Measurements from ENCODE around the gene MAST3. TPM values are rescaled to one million over a fixed set of nuclear protein-coding genes. Genes with fewer than 3 reads are reported as not detected.
A peak's percentile ranks its signal among the peaks of the same experiment; 100 is the strongest.

MAST3 gene
- total and polyA plus RNA-seq, 2 of the 13 experiments (the other 11 are each of a cell fraction or from before 2014, with no cell fraction given) = 4.1 to 4.6 TPM

DNA sequence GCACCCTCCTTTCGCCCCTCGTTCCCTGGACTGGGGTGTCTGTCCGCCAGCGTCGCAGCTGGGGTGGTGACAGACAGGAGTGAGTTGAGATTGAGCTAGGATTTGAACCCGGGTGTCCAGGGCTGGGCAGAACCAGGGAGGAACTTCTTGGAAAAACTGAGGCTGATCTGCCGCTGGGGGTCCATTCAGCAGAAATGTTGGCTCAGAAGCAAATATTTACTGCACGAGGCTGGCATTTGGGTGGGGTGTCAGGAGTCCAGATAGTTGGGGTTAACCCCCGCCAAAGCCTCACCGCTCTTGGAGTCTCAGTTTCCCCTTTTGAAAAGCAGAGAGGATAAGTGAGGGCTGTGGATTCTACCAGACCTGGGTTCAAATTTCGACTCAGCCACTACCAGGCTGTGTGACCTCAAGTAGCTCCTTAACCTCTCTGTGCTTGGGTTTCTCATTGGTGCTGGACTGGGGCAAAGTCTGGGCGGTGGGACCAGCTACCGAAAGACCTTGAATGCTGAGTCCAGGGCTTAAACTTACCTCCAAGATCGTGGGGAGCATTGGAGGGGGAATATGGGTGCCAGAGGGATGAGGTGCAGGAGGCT is 20.9 kb downstream of the MAST3 start (continued):
- TF ChIP-seq, protein P1, sequence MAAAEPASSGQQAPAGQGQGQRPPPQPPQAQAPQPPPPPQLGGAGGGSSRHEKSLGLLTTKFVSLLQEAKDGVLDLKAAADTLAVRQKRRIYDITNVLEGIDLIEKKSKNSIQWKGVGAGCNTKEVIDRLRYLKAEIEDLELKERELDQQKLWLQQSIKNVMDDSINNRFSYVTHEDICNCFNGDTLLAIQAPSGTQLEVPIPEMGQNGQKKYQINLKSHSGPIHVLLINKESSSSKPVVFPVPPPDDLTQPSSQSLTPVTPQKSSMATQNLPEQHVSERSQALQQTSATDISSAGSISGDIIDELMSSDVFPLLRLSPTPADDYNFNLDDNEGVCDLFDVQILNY (CRISPR knock-in tag; conservative IDR thresholded peaks at IDR 0.05) = no peak
- TF ChIP-seq ZEB1 (IDR thresholded peaks at IDR 0.05; ENCODE audit: insufficient replicate concordance, low read depth) (no peak), ZNF562 (CRISPR knock-in tag; IDR thresholded peaks at IDR 0.05; ENCODE audit: borderline replicate concordance) (no peak), RBM39 (IDR thresholded peaks at IDR 0.05; ENCODE audit: low read depth, low read length, poor library complexity, severe bottlenecking) (no peak), RCOR2 (CRISPR knock-in tag; IDR thresholded peaks at IDR 0.05) (peak; percentile 22; the same call in 1 of the 2 replicates), SETDB1 (CRISPR knock-in tag; IDR thresholded peaks at IDR 0.05; ENCODE audit: borderline replicate concordance) (no peak)
- TF ChIP-seq, protein P2, sequence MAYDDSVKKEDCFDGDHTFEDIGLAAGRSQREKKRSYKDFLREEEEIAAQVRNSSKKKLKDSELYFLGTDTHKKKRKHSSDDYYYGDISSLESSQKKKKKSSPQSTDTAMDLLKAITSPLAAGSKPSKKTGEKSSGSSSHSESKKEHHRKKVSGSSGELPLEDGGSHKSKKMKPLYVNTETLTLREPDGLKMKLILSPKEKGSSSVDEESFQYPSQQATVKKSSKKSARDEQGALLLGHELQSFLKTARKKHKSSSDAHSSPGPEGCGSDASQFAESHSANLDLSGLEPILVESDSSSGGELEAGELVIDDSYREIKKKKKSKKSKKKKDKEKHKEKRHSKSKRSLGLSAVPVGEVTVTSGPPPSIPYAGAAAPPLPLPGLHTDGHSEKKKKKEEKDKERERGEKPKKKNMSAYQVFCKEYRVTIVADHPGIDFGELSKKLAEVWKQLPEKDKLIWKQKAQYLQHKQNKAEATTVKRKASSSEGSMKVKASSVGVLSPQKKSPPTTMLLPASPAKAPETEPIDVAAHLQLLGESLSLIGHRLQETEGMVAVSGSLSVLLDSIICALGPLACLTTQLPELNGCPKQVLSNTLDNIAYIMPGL (CRISPR knock-in tag; IDR thresholded peaks at IDR 0.05; ENCODE audit: borderline replicate concordance in 1 of 2, low read depth in 1 of 2) = 0 out of 4 replicates have a peak, but pooled peaks of 1 of the 2 experiments have one; percentile 7
- TF ChIP-seq, protein P3, sequence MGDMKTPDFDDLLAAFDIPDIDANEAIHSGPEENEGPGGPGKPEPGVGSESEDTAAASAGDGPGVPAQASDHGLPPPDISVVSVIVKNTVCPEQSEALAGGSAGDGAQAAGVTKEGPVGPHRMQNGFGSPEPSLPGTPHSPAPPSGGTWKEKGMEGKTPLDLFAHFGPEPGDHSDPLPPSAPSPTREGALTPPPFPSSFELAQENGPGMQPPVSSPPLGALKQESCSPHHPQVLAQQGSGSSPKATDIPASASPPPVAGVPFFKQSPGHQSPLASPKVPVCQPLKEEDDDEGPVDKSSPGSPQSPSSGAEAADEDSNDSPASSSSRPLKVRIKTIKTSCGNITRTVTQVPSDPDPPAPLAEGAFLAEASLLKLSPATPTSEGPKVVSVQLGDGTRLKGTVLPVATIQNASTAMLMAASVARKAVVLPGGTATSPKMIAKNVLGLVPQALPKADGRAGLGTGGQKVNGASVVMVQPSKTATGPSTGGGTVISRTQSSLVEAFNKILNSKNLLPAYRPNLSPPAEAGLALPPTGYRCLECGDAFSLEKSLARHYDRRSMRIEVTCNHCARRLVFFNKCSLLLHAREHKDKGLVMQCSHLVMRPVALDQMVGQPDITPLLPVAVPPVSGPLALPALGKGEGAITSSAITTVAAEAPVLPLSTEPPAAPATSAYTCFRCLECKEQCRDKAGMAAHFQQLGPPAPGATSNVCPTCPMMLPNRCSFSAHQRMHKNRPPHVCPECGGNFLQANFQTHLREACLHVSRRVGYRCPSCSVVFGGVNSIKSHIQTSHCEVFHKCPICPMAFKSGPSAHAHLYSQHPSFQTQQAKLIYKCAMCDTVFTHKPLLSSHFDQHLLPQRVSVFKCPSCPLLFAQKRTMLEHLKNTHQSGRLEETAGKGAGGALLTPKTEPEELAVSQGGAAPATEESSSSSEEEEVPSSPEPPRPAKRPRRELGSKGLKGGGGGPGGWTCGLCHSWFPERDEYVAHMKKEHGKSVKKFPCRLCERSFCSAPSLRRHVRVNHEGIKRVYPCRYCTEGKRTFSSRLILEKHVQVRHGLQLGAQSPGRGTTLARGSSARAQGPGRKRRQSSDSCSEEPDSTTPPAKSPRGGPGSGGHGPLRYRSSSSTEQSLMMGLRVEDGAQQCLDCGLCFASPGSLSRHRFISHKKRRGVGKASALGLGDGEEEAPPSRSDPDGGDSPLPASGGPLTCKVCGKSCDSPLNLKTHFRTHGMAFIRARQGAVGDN (CRISPR knock-in tag; IDR thresholded peaks at IDR 0.05) = peak; percentile 13
- TF ChIP-seq, protein P4, sequence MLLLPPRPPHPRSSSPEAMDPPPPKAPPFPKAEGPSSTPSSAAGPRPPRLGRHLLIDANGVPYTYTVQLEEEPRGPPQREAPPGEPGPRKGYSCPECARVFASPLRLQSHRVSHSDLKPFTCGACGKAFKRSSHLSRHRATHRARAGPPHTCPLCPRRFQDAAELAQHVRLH (CRISPR knock-in tag; IDR thresholded peaks at IDR 0.05; ENCODE audit: borderline replicate concordance, low read depth) = 0 out of 2 replicates have a peak, but pooled peaks have one; percentile 13

All from HepG2 (cell line).